ENCODE data around the gene STRN3. TPM values are rescaled to one million over a fixed set of nuclear protein-coding genes. Genes with fewer than 3 reads are reported as not detected.
"Not testable (repeated sequence)": the region's sequence is repeated elsewhere in the genome, so short reads cannot be mapped to it uniquely, and the experiment has no call there.

STRN3 gene
- total RNA-seq, 2 experiments from 2014 or later: 14.7 to 15.3 TPM

GRCh38 chr14:30980106-30980704 is 46.0 kb downstream of the STRN3 start:
- TF ChIP-seq CTCF (IDR thresholded peaks at IDR 0.05): peak; percentile 58
- H3K36me3 Mint-ChIP-seq (ENCODE audit: low read depth); H3K27me3 Mint-ChIP-seq; H3K4me3 Mint-ChIP-seq; H3K9me3 Mint-ChIP-seq; H3K27ac Mint-ChIP-seq; POLR2A ChIA-PET: not testable (repeated sequence)
- CTCF ChIA-PET: interaction anchor here (0.6 to 7.2 kb wide), 20 partner anchors 9 to 380 kb away, joined by 3 to 53 read pairs (median 4); partner anchors contain the start of genes AP4S1 and STRN3
- H3K4me1 Mint-ChIP-seq (ENCODE audit: low read depth): peaks cover 14% of the 10 kb centered on the region
- ATAC-seq: peak; percentile 83
- intact Hi-C loops (cut with micrococcal nuclease): loop anchor here (1.0 kb wide), 1 partner anchor 102 kb away; no protein-coding TSS in a partner anchor
- DNase-seq: peak; percentile 50

- no peak overlapping the region for H3K4me3 Mint-ChIP-seq
- intact Hi-C loops (cut with micrococcal nuclease): no loop called here
- peaks cover 37% of the 10 kb centered on the region for H3K4me1 Mint-ChIP-seq (ENCODE audit: low read depth)
- no peaks in the 10 kb centered on the region for H3K27me3 Mint-ChIP-seq
- ChIA-PET POLR2A (no interaction called here), CTCF (interaction anchor here (0.6 to 7.2 kb wide), 4 partner anchors 105 to 443 kb away, joined by 3 to 53 read pairs (median 4); partner anchors contain the start of gene HEATR5A)
- ATAC-seq (no peak), DNase-seq (no peak)
- TF ChIP-seq CTCF (IDR thresholded peaks at IDR 0.05): no peak
- H3K27ac Mint-ChIP-seq: no peak overlapping the region
- no peaks in the 10 kb centered on the region for H3K9me3 Mint-ChIP-seq
- H3K36me3 Mint-ChIP-seq (ENCODE audit: low read depth): peaks cover 5% of the 10 kb centered on the region
Measured at GRCh38 chr14:30977752-30978151, 48.4 kb downstream of the STRN3 start.

DNA sequence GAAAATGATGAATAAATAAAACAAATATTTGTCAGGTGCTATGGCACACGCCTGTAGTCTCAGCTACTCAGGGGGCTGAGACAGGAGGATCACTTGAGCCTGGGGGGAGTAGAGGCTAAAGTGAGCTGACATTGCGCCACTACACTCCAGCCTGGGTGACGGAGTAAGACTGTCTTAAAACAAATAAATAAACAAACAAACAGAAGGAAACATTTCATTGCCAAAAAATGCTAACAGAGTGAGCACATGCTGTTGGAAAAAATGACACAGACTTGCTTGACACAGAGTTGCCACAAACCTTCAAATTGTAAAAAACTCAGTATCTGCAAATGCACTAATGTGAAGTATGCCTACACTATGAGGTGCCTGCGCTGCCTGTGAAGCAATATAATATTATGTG is 51.6 kb downstream of the STRN3 start:
- Mint-ChIP-seq H3K4me1 (ENCODE audit: low read depth) (peaks cover 61% of the 10 kb centered on the region), H3K27ac (no peak overlapping the region), H3K9me3 (no peaks in the 10 kb centered on the region), H3K27me3 (no peaks in the 10 kb centered on the region), H3K4me3 (no peak overlapping the region), H3K36me3 (ENCODE audit: low read depth) (peaks cover 5% of the 10 kb centered on the region)
- intact Hi-C loops (cut with micrococcal nuclease): no loop called here
- CTCF ChIA-PET: interaction anchor here (0.7 kb wide), 1 partner anchor 97 kb away, joined by 3 read pairs; no protein-coding TSS in a partner anchor
- POLR2A ChIA-PET: no interaction called here
- no peak for TF ChIP-seq CTCF (IDR thresholded peaks at IDR 0.05)
- ATAC-seq: no peak
- no peak for DNase-seq

DNA sequence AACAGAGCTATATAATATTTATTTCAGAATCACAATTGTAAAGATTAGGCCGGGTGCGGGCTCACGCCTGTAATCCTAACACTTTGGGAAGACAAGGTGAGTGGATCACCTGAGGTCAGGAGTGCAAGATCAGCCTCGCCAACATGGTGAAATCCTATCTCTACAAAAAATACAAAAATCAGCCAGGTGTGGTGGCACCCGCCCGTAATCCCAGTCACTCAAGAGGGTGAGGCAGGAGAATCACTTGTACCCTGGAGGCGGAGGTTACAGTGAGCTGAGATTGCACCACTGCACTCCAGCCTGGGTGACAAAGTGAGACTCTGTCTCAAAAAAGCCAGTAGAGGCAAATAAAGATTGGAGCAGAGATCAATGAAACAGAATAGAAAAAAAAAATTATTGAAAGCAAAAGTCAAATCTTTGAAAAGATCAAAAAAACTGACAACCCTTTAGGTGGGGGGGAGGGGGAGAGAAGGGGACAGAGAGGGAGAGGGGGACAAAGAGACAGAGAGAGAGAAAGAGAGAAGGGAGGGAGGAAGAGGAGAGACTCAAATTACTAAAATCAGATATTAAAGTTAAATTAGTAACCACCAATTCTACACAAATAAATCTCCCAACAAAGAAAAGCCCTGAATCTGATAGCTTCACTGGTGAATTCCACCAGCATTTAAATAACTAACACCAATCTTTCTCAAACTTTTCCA is 53.1 kb downstream of the STRN3 start:
- POLR2A ChIA-PET: no interaction called here
- H3K4me3 Mint-ChIP-seq: no peak overlapping the region
- no peaks in the 10 kb centered on the region for H3K27me3 Mint-ChIP-seq
- no peak for TF ChIP-seq CTCF (IDR thresholded peaks at IDR 0.05)
- ATAC-seq (no peak), DNase-seq (no peak)
- H3K9me3 Mint-ChIP-seq: no peaks in the 10 kb centered on the region
- H3K36me3 Mint-ChIP-seq (ENCODE audit: low read depth): peaks cover 8% of the 10 kb centered on the region
- intact Hi-C loops (cut with micrococcal nuclease): no loop called here
- no peak overlapping the region for H3K27ac Mint-ChIP-seq
- CTCF ChIA-PET: no interaction called here
- H3K4me1 Mint-ChIP-seq (ENCODE audit: low read depth): peaks cover 65% of the 10 kb centered on the region

DNA sequence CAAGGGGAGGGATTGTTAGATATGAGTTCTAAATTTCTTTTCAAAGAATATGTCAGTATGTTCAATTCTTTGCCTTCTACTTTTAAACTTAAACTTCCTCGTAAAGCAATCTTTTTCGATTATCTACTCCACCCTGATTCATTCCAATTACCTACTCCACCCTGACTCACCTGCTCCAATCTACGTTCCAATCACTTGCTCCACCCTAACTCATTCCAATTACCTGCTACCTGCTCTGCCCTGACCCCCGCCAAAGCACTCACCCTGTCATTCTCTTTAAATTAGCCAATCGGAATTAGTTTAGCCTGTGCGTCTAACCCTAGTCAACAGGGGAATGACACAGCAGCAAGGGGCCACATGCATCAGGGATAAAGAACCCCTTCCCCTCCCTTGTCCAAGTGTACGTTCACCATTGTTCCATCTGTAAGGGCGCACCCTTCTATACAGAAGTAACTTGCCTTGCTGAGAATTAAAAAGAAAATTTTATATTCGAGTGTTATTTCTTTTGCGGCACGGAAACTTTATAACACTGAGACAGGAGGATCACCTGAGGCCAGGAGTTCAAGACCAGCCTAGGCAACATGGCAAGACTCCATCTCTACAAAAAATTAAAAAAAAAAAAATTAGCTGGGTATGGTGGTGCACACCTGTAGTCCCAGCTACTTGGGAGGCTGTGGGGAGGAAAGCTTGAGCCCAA is 54.0 kb downstream of the STRN3 start:
- H3K27ac Mint-ChIP-seq; intact Hi-C loops (cut with micrococcal nuclease); DNase-seq; ATAC-seq; H3K4me3 Mint-ChIP-seq; H3K9me3 Mint-ChIP-seq; POLR2A ChIA-PET; H3K27me3 Mint-ChIP-seq: not testable (repeated sequence)
- peaks cover 15% of the 10 kb centered on the region for H3K36me3 Mint-ChIP-seq (ENCODE audit: low read depth)
- CTCF ChIA-PET: interaction anchor here (1.1 to 1.5 kb wide), 2 partner anchors 7 to 107 kb away, joined by 3 read pairs; no protein-coding TSS in a partner anchor
- H3K4me1 Mint-ChIP-seq (ENCODE audit: low read depth): peaks cover 63% of the 10 kb centered on the region
